Parathyroid adenoma (tissue), 2 donors: ENCODE results near the gene IGFN1.
A peak's percentile ranks its signal among the peaks of the same experiment; 100 is the strongest.

Source experiments
- H2AFZ ChIP-seq: fragments of 300-600 bp; sonication (generic); one replicate; pipeline ENCODE4 v1.7.0; 2017; ENCODE audit warnings: antibody characterized with exemption, mild to moderate bottlenecking
- H3K27ac ChIP-seq: fragments of 300-600 bp; sonication (generic); one replicate; pipeline ENCODE4 v1.7.0; 2017
- H3K27me3 ChIP-seq: fragments of 300-600 bp; sonication (generic); one replicate; pipeline ENCODE4 v1.7.0; 2017; ENCODE audit warnings: low read length; ENCODE audit not compliant: control insufficient read depth, insufficient read depth
- H3K36me3 ChIP-seq: fragments of 300-600 bp; sonication (generic); one replicate; pipeline ENCODE4 v1.7.0; 2017; ENCODE audit warnings: low read length; ENCODE audit not compliant: control insufficient read depth, insufficient read depth
- H3K4me1 ChIP-seq: fragments of 300-600 bp; sonication (generic); one replicate; pipeline ENCODE4 v1.7.0; 2017; ENCODE audit warnings: control low read depth
- H3K4me2 ChIP-seq: fragments of 300-600 bp; sonication (generic); one replicate; pipeline ENCODE4 v1.7.0; 2017; ENCODE audit warnings: low read length
- H3K4me3 ChIP-seq: fragments of 300-600 bp; sonication (generic); one replicate; pipeline ENCODE4 v1.7.0; 2017; ENCODE audit warnings: low read depth, low read length
- H3K79me2 ChIP-seq: fragments of 300-600 bp; sonication (generic); one replicate; pipeline ENCODE4 v1.7.0; 2017; ENCODE audit warnings: control low read depth
- H3K9ac ChIP-seq: fragments of 300-600 bp; sonication (generic); one replicate; pipeline ENCODE4 v1.7.0; 2017; ENCODE audit warnings: mild to moderate bottlenecking
- H3K9me3 ChIP-seq: fragments of 300-600 bp; sonication (generic); one replicate; pipeline ENCODE4 v1.7.0; 2017; ENCODE audit warnings: low read length; ENCODE audit not compliant: control insufficient read depth
- TF ChIP-seq, protein P1 (sequence below): fragments of 300-600 bp; sonication (generic); IDR thresholded peaks from one replicate; pipeline ENCODE4 v1.7.0; 2017; ENCODE audit warnings: antibody characterized with exemption, mild to moderate bottlenecking
- donor health status: primary hyperparathyroidism.

The IGFN1 gene

DNA sequence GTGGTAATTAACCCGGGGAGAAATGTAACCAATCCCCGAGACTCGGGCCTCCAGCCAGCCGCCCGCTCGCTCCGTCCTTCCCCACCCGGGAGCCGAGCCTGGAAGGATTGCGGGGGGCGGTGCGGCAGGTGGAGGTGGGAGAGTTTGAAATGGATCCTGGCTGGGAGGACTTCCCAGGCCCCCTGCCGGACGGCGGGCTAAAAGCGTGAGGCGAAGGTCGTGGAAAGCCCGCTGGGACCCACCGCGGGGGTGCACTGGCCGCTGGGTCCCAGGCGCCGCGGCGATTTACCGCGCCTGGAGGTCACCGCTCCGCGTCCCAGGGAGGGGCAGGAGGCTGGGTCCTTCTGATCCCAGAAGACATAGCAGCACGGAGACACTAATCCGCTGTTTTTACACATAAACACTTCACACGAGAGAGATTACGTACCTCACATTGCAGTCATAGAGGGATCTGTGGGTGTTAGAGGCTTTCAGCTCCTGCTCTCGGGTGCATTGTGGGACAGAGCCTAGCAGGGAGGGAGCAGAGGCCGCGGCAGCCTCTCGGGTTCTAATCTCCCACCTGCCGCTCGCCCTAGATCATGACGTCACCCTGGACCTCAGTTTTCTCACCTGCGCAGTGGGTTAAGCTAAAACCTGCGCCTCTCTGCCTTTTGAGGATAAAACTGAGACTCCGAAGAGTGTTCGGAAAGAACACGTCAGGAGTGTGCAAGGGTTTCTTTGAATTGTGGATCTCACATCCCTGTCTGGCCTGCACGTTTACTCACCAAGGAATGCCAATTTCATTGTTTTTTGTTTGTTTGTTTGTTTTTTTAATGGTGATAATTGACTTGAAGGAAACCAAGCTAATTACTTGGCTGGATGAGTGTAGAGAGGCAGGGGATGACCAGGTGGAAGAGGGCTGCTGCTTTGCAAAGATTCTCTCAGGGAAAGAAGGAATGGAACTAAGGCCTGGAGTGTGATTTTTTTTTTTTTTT, 19.3 kb upstream of the IGFN1 start:
- TF ChIP-seq, protein P1, sequence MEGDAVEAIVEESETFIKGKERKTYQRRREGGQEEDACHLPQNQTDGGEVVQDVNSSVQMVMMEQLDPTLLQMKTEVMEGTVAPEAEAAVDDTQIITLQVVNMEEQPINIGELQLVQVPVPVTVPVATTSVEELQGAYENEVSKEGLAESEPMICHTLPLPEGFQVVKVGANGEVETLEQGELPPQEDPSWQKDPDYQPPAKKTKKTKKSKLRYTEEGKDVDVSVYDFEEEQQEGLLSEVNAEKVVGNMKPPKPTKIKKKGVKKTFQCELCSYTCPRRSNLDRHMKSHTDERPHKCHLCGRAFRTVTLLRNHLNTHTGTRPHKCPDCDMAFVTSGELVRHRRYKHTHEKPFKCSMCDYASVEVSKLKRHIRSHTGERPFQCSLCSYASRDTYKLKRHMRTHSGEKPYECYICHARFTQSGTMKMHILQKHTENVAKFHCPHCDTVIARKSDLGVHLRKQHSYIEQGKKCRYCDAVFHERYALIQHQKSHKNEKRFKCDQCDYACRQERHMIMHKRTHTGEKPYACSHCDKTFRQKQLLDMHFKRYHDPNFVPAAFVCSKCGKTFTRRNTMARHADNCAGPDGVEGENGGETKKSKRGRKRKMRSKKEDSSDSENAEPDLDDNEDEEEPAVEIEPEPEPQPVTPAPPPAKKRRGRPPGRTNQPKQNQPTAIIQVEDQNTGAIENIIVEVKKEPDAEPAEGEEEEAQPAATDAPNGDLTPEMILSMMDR: peak; percentile 40
- Histone ChIP-seq H3K9ac (peak overlapping the region; percentile 67), H3K4me3 (peak overlapping the region; percentile 66), H3K27ac (peak overlapping the region; percentile 96), H2AFZ (peak overlapping the region; percentile 95), H3K27me3 (no peaks in the 10 kb centered on the region), H3K4me2 (peak overlapping the region; percentile 56), H3K4me1 (peaks cover 6% of the 10 kb centered on the region), H3K9me3 (no peaks in the 10 kb centered on the region), H3K36me3 (no peaks in the 10 kb centered on the region), H3K79me2 (no peaks in the 10 kb centered on the region)

GRCh38 chr1:201172326-201172725, 18.3 kb upstream of the IGFN1 start:
- no peak overlapping the region for H3K27ac ChIP-seq
- TF ChIP-seq, protein P1: no peak
- no peak overlapping the region for H3K9ac ChIP-seq
- no peaks in the 10 kb centered on the region for H3K9me3 ChIP-seq
- H3K4me2 ChIP-seq: no peak overlapping the region
- no peak overlapping the region for H2AFZ ChIP-seq
- H3K79me2 ChIP-seq: no peaks in the 10 kb centered on the region
- H3K4me1 ChIP-seq: peaks cover 6% of the 10 kb centered on the region
- no peak overlapping the region for H3K4me3 ChIP-seq
- no peaks in the 10 kb centered on the region for H3K36me3 ChIP-seq
- no peaks in the 10 kb centered on the region for H3K27me3 ChIP-seq

DNA sequence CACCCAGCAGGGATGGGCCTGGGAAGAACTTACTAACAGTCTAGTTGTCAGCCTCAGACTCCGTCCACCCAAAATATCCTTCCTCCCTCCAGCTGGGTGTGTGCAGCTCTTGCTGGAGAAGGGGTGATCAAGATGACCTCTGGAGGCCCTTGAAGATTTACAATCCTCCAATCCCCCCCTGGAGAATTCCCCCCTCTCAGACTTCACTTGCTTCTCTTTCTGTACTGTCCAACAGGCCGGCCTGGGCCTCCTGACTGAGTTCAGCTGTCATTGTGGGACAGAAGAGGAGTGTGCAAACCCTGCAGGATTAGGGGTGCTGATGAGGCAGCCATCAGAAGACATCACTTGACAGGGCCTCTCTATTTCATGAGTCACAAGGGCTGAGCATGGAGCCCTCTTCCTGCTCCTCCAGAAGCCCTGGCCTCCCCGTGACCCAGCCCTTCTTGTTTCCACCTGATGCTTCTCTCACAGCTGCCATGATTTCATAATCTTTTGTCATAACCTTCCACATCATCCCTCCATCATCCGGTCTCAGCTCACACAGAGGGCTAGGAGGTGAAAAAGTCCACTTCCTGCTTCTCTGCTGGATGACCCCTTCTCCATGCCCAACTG, 17.5 kb upstream of the IGFN1 start:
- Histone ChIP-seq H3K4me1 (peaks cover 6% of the 10 kb centered on the region), H3K9me3 (no peaks in the 10 kb centered on the region), H3K4me2 (no peak overlapping the region), H3K79me2 (no peaks in the 10 kb centered on the region), H2AFZ (no peak overlapping the region), H3K27me3 (no peaks in the 10 kb centered on the region), H3K27ac (no peak overlapping the region), H3K36me3 (no peaks in the 10 kb centered on the region), H3K9ac (no peak overlapping the region), H3K4me3 (no peak overlapping the region)
- TF ChIP-seq, protein P1: no peak

- Histone ChIP-seq H3K9ac (no peak overlapping the region), H3K27ac (no peak overlapping the region), H3K27me3 (no peaks in the 10 kb centered on the region), H3K4me2 (no peak overlapping the region), H3K4me3 (no peak overlapping the region), H3K9me3 (no peaks in the 10 kb centered on the region), H3K4me1 (peaks cover 6% of the 10 kb centered on the region), H3K36me3 (no peaks in the 10 kb centered on the region), H3K79me2 (no peaks in the 10 kb centered on the region), H2AFZ (no peak overlapping the region)
- TF ChIP-seq, protein P1: no peak
Measured at GRCh38 chr1:201173736-201174135, 16.9 kb upstream of the IGFN1 start.
